Measurements from ENCODE around the gene KLHDC10. TPM values are rescaled to one million over a fixed set of nuclear protein-coding genes. Genes with fewer than 3 reads are reported as not detected.

Gene KLHDC10
- total RNA-seq, 1 donor from 2014 or later, result 43.6 TPM

DNA sequence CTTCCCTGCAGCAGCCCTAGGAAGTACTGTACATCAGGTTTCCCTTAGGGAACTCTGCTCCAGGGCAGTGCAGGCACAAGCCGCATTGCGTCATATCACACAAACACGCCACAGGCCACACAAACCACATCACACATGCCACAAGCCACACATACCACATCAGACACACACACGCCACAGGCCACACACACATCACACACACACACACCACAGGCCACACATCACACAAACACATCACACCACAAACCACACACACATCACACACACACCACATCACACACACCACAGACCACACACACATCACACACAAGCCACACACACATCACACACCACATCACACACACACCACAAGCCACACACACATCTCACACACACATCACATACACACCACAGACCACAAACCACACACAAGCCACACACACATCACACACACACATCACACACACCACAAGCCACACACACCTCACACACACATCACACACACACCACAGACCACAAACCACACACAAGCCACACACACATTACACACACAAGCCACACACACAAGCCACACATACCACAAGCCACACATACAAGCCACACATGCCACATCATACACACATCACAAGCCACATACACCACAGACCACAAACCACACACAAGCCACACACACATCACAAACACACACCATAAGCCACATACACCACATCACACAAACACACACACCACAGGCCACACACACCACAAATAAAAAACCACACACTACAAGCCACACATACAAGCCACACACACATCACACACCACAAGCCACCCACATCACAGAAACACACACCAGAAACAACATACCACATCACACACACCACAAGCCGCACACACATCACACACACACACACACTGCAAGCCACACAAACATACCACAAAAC lies 81.5 kb downstream of the KLHDC10 start:
- no peak overlapping the region for H3K4me3 Mint-ChIP-seq
- H3K27me3 Mint-ChIP-seq, result no peaks in the 10 kb centered on the region
- DNase-seq (ENCODE audit: extremely low spot score, unreplicated experiment), result peak; percentile 20
- H3K9me3 Mint-ChIP-seq, result no peaks in the 10 kb centered on the region
- no peak overlapping the region for H3K27ac Mint-ChIP-seq
- TF ChIP-seq, protein P1, sequence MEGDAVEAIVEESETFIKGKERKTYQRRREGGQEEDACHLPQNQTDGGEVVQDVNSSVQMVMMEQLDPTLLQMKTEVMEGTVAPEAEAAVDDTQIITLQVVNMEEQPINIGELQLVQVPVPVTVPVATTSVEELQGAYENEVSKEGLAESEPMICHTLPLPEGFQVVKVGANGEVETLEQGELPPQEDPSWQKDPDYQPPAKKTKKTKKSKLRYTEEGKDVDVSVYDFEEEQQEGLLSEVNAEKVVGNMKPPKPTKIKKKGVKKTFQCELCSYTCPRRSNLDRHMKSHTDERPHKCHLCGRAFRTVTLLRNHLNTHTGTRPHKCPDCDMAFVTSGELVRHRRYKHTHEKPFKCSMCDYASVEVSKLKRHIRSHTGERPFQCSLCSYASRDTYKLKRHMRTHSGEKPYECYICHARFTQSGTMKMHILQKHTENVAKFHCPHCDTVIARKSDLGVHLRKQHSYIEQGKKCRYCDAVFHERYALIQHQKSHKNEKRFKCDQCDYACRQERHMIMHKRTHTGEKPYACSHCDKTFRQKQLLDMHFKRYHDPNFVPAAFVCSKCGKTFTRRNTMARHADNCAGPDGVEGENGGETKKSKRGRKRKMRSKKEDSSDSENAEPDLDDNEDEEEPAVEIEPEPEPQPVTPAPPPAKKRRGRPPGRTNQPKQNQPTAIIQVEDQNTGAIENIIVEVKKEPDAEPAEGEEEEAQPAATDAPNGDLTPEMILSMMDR (conservative IDR thresholded peaks at IDR 0.05), result no peak
- no peaks in the 10 kb centered on the region for H3K4me1 Mint-ChIP-seq (ENCODE audit: unreplicated experiment)
- no peaks in the 10 kb centered on the region for H3K36me3 Mint-ChIP-seq

- H3K4me1 Mint-ChIP-seq (ENCODE audit: unreplicated experiment), result no peaks in the 10 kb centered on the region
- H3K36me3 Mint-ChIP-seq, result peaks cover 4% of the 10 kb centered on the region
- no peaks in the 10 kb centered on the region for H3K9me3 Mint-ChIP-seq
- no peak overlapping the region for H3K27ac Mint-ChIP-seq
- H3K27me3 Mint-ChIP-seq, result no peaks in the 10 kb centered on the region
- no peak overlapping the region for H3K4me3 Mint-ChIP-seq
- TF ChIP-seq, protein P1 (conservative IDR thresholded peaks at IDR 0.05), result no peak
- DNase-seq (ENCODE audit: extremely low spot score, unreplicated experiment), result peak; percentile 62
Observed at GRCh38 chr7:130152493-130153210, 82.3 kb downstream of the KLHDC10 start.

DNA sequence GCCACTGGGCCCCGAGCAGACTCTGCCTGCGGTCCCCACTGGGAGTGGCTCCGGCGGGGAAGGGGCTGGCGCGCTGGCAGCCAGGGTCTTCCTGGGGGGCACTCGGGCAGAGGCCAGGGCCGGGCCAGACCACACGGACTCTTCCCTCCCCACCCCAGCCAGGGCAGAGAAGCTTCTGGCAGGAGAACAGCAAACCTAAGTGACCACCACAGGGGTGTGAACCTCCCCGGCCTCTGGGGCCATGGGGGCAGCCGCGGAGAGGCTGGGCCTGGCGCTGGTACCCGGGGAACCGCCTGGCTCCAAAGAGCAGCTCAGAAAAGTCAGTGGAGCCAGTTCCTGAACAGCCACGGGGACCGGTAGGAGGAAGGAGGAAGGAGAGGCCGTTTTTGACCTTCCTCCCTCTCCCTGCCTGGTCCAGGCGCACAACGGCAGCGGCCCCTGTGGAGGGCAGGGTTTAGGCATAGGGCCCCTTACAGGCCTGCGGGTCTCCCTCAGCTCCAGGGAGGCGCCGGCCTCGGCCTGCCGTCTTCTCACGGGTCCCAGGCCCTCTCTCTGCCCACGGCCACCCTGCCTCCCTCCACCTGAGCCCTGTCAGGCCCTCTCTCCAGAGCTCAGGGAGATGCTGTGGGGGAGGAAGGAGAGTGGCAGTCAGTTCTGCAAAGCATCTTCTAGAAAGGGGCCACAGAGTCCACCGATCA lies 83.0 kb downstream of the KLHDC10 start:
- H3K36me3 Mint-ChIP-seq, result peaks cover 10% of the 10 kb centered on the region
- TF ChIP-seq, protein P1 (conservative IDR thresholded peaks at IDR 0.05), result no peak
- no peak overlapping the region for H3K4me3 Mint-ChIP-seq
- no peaks in the 10 kb centered on the region for H3K9me3 Mint-ChIP-seq
- no peak overlapping the region for H3K27ac Mint-ChIP-seq
- no peaks in the 10 kb centered on the region for H3K27me3 Mint-ChIP-seq
- H3K4me1 Mint-ChIP-seq (ENCODE audit: unreplicated experiment), result no peaks in the 10 kb centered on the region
- peak; percentile 67 for DNase-seq (ENCODE audit: extremely low spot score, unreplicated experiment)

DNA sequence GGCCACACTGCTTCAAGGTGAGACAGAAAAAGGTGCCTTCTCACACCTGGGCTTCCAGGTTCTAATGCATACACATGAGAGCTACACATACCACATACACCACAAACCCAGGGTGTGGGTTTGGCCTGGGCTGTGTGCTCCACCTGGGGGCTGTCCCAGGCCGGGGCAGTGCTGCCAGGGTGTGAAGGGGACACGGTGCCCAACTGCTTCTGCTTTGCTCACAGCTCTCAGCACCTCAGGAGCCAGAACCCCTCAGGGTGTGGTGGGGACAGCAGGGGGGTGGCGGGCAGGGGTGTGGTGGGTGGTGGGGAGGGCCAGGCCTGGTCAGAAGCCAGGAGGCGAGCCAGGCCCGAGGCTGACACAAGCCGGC lies 83.8 kb downstream of the KLHDC10 start:
- Mint-ChIP-seq H3K36me3 (peaks cover 16% of the 10 kb centered on the region), H3K4me3 (no peak overlapping the region), H3K27me3 (no peaks in the 10 kb centered on the region), H3K27ac (no peak overlapping the region), H3K9me3 (no peaks in the 10 kb centered on the region), H3K4me1 (ENCODE audit: unreplicated experiment) (no peaks in the 10 kb centered on the region)
- no peak for DNase-seq (ENCODE audit: extremely low spot score, unreplicated experiment)
- TF ChIP-seq, protein P1 (conservative IDR thresholded peaks at IDR 0.05), result no peak

GRCh38 chr7:130154501-130155317 lies 84.4 kb downstream of the KLHDC10 start:
- Mint-ChIP-seq H3K4me3 (no peak overlapping the region), H3K27ac (no peak overlapping the region), H3K9me3 (no peaks in the 10 kb centered on the region), H3K27me3 (no peaks in the 10 kb centered on the region), H3K4me1 (ENCODE audit: unreplicated experiment) (no peaks in the 10 kb centered on the region), H3K36me3 (peaks cover 20% of the 10 kb centered on the region)
- peak; percentile 64 for DNase-seq (ENCODE audit: extremely low spot score, unreplicated experiment)
- TF ChIP-seq, protein P1 (conservative IDR thresholded peaks at IDR 0.05), result peak; percentile 61
